HG03342 (cell line): ENCODE measurements around the gene TSC22D3.
"Not testable (repeated sequence)": the region's sequence is repeated elsewhere in the genome, so short reads cannot be mapped to it uniquely, and the experiment has no call there.

Source experiments
- ATAC-seq: cut with Tn5 transposase; IDR thresholded peaks from one replicate; pipeline ENCODE4 v1.9.1; 2021; ENCODE audit warnings: mild to moderate bottlenecking, moderate library complexity; ENCODE audit not compliant: unreplicated experiment

The TSC22D3 gene

DNA sequence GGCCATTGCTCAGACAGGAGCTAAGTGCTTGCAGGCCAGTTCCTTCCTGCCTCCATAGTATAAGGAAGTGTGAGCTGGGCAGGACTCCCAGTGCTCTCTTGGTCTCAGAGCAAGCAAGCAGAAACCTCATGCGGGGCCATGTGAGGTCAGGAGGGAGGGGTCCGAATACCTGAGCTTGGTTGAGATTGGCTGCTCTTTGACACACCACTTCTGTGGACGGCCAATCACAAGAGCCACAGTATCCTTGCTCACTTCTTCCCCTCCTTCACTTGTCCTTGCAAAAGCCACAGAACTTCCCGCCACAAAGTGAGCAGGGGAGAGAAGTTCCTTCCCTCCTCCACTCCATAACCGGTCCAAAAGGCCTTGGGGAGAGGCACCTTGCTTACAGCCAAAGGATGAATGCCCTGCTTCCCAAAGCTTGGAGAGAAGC, 90.6 kb downstream of the TSC22D3 start:
- peak; percentile 88 for ATAC-seq

DNA sequence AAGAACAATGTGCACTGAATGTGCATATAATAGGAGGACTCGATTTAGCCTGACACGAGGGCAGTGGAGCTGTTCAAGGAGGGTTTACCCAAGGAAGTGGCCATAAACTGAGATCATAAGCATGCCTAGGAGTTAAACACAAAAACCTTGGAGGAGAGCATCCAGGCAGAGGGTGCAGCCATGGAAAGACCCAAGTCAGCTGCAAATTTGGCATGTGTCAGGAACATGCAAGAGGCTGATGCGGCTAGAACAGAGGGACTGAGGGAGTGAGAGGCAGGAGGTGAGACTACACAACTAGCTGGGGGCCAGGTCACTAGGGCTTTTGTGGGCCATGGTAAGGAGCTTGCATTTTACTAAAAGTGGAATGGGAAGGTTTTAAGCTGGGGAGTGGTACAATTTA, 91.7 kb downstream of the TSC22D3 start:
- ATAC-seq = no peak

- ATAC-seq = no peak
Observed at GRCh38 chrX:107683124-107683895, 92.3 kb downstream of the TSC22D3 start.

- no peak for ATAC-seq
Observed at GRCh38 chrX:107682256-107682655, 93.3 kb downstream of the TSC22D3 start.

- ATAC-seq = no peak
Observed at GRCh38 chrX:107678957-107679740, 96.4 kb downstream of the TSC22D3 start.

- ATAC-seq = no peak
Observed at GRCh38 chrX:107677909-107678308, 97.7 kb downstream of the TSC22D3 start.

DNA sequence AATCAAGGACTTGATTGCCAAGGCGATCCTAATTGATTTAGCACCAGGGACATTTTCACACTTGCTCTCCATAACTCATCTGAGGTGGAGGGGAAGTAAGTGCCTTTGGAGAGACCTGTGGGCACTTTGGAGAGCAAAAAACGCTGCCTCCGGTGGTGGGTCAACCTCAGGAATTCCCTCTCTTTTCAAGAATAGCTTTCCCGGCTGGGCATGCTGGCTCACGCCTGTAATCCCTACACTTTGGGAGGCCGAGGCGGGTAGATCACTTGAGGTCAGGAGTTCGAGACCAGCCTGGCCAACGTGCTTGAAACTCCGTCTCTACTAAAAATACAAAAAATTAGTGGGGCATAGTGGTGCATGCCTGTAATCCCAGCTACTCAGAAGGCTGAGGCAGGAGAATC, 98.1 kb downstream of the TSC22D3 start:
- ATAC-seq = no peak

DNA sequence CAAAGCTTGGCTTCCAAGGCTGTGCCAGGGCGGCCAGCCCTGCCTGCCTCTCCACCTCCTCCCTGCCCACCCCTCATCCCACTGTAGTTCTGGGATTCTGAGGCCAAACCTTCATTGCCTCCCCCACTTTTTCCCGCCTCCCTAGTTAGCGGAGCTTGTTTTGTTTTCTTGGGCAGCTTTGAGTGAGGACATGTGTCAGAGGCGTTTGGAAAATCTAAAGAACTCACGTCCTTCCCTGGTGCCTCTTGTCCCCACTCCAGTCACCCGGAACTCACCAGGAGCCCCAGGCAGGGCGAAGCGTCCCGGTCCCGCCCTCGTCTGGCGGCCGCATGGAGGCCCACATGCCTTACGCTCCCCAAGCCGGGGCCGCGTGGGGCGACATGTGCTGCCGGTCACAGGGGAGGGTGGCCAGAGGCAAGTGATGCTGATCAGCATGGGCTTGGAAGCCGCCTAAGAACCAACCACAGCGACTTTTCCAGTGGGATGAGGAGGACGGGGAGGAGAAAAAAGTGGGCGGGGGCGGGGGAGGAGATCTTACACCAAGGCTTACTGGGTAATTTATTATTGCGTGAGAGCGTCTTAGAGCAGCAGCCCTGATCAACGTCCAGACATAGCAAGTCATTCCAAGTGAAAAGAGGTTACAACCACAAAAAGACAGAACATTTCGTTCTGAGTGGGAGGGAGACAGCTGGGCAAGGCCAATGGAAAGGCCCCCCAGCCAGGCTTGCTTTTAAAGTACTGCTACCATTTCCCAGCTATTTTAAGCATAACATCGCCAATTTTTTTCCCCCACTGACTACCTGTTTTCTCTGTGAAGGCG, 98.8 kb downstream of the TSC22D3 start:
- no peak for ATAC-seq

- no peak for ATAC-seq
Observed at GRCh38 chrX:107675823-107676555, 99.6 kb downstream of the TSC22D3 start.

DNA sequence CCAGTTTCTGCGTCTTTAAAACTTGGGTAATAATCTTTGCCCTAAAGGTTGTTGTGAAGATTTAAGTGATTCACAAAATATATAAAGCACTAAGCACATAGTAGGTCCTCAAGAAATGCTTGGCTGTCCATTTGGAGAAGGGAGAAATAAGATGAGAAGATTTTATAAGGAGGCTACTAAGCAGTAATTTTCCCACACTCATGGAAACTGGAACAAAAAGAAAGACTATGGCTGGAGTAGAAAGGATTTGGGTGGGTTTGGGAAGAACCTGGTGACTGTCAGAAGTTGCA, 100.3 kb downstream of the TSC22D3 start:
- ATAC-seq = no peak

GRCh38 chrX:107674480-107675364, 100.9 kb downstream of the TSC22D3 start:
- ATAC-seq = peak; percentile 17

GRCh38 chrX:107673933-107674479, 101.6 kb downstream of the TSC22D3 start:
- peak; percentile 87 for ATAC-seq

GRCh38 chrX:107673431-107673830, 102.2 kb downstream of the TSC22D3 start:
- peak; percentile 0 for ATAC-seq

GRCh38 chrX:107672955-107673378, 102.6 kb downstream of the TSC22D3 start:
- no peak for ATAC-seq

- ATAC-seq = not testable (repeated sequence)
Observed at GRCh38 chrX:107671256-107671655, 104.3 kb downstream of the TSC22D3 start.

DNA sequence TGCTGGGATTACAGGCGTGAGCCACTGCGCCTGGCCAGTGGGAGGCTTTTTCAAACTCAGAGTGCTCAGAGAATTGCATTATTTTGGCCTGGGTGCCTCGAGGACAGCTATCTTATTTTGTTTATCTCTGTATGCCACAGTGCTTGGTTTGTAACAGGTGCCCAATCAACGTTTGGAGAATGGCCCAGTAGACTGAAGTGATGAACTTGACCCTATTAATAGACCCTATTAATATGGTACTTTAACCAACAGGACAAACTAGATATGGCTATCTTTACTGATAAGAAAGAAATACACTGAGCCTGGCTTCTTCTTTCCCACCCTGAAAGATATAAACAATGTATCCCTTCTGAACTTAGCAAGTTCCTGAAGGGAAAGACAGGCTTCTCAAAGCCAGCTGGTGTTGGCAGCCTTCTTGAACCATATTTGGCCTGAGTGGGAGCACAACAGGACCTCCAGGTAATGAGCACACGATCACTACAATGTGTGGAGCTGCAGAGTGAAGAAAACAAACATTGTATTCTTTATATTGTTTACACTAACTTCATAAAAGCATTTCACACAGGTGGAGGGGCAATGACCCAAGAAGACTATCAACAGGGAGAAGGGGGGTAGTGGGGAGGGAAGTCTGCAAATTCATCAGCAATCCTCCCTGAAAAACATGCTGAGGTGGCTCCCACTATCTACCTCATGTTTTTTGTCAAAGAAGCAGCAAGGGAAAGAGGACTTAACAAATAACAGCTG, 105.5 kb downstream of the TSC22D3 start:
- ATAC-seq = no peak

GRCh38 chrX:107669261-107669660, 106.3 kb downstream of the TSC22D3 start:
- ATAC-seq = no peak

DNA sequence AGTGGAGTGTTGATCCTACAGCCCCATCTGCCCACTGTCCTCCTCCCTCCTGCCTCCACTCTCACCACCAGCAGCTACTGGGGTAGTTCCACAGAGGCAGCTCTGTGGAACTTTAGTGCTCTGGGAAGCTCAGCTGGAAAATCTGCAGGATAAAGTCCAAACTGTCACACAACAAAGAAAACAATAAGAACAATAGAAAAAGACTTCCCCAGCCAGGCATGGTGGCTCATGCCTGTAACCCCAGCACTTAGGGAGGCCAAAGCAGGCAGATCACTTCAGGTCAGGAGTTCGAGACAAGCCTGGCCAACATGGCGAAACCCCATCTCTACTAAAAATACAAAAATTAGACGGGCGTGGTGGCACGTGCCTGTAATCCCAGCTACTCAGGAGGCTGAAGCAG, 106.9 kb downstream of the TSC22D3 start:
- not testable (repeated sequence) for ATAC-seq

DNA sequence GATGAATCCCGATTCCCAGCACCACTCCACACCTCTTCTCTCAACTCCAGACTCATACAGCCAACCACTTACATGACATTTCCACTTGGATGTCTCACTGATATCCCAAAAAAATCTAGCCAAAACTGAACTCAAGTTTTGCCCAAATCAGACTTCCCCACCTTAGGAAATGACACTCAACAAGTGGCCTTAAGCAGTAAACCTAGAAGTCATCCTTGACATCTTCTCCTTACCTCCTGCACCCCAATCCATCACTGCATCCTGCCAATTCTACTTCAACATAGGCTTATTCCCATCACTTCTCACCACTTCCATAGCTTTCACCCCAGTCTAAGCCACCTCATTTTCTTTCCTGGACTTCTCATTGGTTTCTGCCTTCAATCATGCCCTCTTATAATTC, 108.2 kb downstream of the TSC22D3 start:
- no peak for ATAC-seq
